GM21360 (cell line): ENCODE measurements around the gene TMEM74B.

Experiments
- ATAC-seq: cut with Tn5 transposase; IDR thresholded peaks from one replicate; pipeline ENCODE4 v1.9.1; 2021; ENCODE audit warnings: mild to moderate bottlenecking, moderate library complexity; ENCODE audit not compliant: unreplicated experiment

TMEM74B gene

GRCh38 chr20:1183153-1183552, 1.6 kb downstream of the TMEM74B start:
- no peak for ATAC-seq

DNA sequence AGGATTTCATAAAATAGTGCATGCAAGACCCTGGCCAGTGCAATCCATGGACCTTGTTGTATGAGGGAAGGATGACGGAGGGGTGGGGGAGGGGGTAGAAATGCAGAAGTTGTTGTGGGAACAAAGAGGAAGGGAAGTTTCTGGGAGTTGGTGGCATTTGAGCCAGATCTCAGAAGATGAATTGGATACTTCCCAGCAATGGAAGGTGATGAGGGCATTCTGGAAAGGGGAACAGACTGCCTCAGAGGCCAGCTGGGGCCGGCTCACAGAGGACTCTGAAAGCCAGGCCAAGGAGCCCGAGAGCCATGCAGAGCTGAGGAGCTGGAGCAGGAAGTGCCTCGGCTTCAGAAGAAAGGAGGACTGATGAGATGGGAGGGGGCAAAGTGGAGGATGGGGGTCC, 2.7 kb downstream of the TMEM74B start:
- ATAC-seq: no peak

GRCh38 chr20:1180949-1181348, 3.8 kb downstream of the TMEM74B start:
- no peak for ATAC-seq

DNA sequence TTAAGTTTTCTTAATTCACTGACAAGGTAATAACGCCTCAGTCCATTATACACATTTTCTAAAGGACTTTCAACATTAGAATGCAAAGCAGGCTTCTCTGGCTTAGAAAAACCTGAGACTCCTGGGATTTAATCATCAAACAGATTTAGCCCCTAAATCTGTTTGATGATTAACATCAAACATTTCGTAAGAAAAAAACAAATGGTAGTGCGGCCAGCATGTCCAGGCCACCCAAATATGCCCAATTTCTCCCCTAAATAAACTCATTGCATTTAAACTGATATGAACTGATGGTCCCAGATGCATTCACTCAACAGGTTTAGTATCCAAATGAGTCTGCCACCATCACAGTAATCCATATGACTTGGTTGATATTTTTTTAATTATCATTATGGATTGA, 6.2 kb downstream of the TMEM74B start:
- no peak for ATAC-seq

DNA sequence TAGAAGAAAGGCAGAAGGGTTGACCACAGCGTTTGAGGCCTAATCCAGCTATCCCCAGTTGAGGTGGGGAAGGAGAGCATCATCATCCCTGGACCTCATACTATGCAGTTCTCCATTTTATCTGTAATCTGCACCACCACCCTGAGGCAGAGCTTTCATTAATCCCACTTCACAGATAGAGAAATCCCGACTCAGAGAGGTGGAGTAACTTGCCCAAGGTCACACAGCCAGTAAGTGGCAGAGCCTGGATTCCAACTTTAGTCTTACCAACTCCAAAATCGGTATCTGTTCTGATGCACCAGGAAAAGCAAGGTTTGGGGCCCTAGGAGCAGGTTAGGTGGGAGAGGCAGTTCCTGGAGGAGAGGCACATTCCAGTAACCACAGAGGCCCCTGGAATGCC, 6.7 kb downstream of the TMEM74B start:
- ATAC-seq: no peak

GRCh38 chr20:1177680-1178079, 7.1 kb downstream of the TMEM74B start:
- no peak for ATAC-seq

DNA sequence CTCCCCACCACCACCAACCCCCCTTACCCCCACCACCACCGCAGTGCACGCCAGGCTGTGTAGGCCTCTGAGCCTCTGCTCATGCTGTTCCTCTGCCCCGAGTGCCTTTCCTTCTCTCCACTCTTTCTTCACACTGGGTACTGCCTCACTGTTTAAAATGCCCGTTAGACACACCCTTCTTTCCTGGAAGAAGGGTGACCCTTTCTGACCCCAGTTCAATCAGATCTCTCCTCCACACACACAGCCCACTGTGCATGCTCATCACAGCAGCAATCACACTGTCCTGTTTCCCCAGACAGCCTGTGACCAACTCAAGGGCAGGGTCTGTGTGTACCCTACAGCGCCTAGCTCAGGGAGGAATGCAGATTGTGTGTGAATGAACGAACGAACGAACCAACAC, 10.0 kb downstream of the TMEM74B start:
- no peak for ATAC-seq

GRCh38 chr20:1173698-1174097, 11.1 kb downstream of the TMEM74B start:
- ATAC-seq: no peak

DNA sequence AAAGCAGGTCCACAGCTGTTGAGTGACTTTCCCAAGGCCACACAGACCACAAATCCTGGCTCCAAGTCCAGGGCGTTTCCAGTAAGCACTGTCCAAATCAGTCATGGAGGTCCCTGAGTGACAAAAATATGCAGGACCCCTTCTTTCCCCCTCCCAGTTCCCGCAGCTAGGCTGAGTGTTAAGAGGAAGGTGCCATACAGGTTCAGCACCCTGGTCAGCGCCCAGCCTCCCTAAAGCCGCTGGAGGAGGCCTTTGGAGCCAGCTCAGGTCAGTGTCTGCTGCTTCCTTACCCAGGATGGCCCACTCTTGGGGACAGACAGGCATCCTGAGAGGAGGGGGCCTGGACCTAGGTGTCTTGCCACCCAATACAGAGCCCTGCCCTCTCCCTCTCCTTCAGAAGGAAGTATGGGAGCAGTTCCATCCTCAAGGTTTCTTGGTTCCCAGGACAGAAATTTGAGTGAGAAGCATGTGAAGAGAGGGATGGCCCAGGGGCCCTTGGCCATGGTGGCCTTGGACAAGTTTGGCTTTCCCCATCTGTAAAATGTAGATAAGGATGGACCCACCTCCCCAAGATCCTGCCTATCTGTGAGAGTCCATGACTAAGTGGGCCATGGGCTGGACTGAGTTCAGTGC, 13.2 kb downstream of the TMEM74B start:
- no peak for ATAC-seq

DNA sequence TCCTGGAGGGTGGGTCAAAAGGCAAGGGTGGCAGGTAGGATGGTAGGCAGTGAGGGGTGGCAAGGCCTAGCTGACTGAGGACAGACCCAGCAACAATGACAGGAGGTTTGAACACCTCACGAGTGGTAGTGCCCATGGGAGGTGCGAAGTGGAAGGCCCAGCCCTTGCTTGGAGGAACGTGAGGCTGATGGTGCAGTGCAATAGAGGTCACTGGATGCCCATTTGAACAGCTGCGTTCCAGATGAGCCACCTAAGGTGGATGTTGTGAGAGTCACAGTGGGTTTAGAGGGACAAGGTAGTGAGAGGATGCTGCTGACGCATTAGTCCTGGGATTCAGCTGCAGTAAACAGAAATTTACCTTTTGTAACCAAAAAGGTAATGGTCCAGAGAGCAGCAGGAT, 15.6 kb downstream of the TMEM74B start:
- no peak for ATAC-seq

GRCh38 chr20:1166948-1167720, 17.6 kb downstream of the TMEM74B start:
- ATAC-seq: no peak

- no peak for ATAC-seq
Measured at GRCh38 chr20:1165941-1166340, 18.8 kb downstream of the TMEM74B start.

DNA sequence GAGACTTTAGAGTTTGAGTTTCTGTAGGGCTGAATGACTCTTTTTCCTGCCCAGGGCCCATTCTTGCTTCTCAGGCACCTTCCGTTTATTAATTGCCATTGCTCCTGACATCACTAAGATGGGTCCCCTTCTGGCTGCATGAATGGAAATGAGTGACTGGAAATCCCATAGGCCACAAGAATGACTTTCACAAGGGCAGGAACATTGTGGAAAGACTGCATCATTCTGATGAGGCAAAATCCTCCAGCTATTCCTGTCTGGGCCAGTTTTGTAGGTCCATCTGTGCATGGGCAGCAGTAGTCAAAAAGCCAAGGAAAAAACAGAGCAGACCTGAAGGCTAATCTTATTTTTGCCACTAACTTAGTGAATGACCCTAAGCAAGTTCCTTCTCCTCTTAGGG, 19.3 kb downstream of the TMEM74B start:
- no peak for ATAC-seq

DNA sequence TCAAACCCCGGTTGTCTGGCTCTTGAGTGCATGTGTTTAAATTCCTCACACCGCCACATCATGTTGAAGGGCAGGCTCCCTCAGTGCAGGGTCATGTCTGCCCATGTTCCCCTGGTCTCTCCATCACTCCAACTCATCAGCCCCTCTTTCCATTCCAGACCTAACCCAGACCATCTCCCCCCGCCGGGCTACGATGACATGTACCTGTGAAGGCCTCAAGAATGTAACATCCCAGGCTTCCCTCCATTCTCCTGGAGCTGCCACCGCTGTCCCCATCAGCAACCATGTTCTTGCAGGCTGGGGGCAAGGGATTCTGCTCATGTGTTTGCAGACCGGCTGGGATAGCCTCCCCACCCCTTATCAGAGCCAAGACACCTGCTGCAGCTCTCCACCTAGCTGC, 19.9 kb downstream of the TMEM74B start:
- no peak for ATAC-seq

DNA sequence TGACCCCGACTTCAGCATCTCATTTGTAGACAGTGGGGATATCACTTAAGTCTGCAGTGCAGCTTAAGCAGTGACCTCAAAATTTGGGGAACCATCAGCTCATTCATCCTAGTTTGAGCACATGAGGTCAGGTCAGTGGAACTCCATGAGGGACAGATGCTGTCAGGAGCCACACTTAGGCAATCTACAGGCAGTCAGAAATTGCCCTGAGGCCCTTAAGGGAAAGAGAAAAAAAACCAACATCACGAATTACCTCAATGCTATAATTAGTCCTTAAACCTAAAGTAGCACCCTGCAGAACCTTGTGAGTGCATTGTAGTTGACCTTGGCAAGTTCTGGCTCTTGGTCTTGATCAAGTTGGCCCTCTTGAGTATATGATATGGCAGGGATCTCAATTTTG, 21.1 kb downstream of the TMEM74B start:
- no peak for ATAC-seq

GRCh38 chr20:1163105-1163504, 21.7 kb downstream of the TMEM74B start:
- ATAC-seq: no peak

- ATAC-seq: no peak
Measured at GRCh38 chr20:1160991-1161390, 23.8 kb downstream of the TMEM74B start.

- no peak for ATAC-seq
Measured at GRCh38 chr20:1160496-1160895, 24.3 kb downstream of the TMEM74B start.

GRCh38 chr20:1155342-1155741, 29.4 kb downstream of the TMEM74B start:
- no peak for ATAC-seq

- ATAC-seq: no peak
Measured at GRCh38 chr20:1154691-1155090, 30.1 kb downstream of the TMEM74B start.

- no peak for ATAC-seq
Measured at GRCh38 chr20:1154226-1154625, 30.6 kb downstream of the TMEM74B start.

DNA sequence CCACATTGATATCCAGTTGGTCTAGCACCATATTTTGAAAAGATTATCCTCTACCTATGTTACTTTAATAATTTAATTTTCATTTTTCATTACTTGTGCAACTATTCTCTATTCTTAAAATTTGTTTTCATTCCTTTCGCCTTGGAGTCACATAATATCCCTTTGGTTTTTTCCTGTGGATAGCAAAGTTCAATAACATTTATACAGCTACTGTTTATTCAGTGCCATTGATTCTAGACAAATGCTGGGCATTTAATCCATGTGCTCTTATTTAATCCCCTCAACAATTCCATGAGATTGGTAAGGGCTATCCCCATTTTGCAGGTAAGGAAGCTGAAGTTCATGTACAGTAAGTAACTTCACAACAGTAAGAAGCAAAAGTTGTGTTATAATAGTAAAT, 33.8 kb downstream of the TMEM74B start:
- ATAC-seq: no peak

GRCh38 chr20:1150218-1150617, 34.6 kb downstream of the TMEM74B start:
- ATAC-seq: no peak
